Suprapubic skin (tissue), 3 donors: ENCODE measurements around the gene TAS1R3.

ENCODE experiments used
- CTCF ChIP-seq, 2 donors: fragments of 200-600 bp in 1 of 2; fragments of 450-650 bp in 1 of 2; sonication (generic) in 1 of 2; IDR thresholded peaks; one replicate each; pipeline ENCODE4 v1.5.1; 2016 to 2019; ENCODE audit warnings: antibody characterized with exemption in 2 of 2, mild to moderate bottlenecking in 1 of 2, moderate library complexity in 1 of 2
- POLR2AphosphoS5 ChIP-seq, 3 donors: sonication (generic); formaldehyde crosslinking; IDR thresholded peaks; one replicate each; pipeline ENCODE4 v1.6.1; 2017; ENCODE audit warnings: antibody characterized with exemption in 3 of 3

- no peak for TF ChIP-seq CTCF (IDR thresholded peaks at IDR 0.05)
- TF ChIP-seq POLR2AphosphoS5 (IDR thresholded peaks at IDR 0.05) = no peak
Observed at GRCh38 chr1:1298861-1299685, 32.0 kb upstream of the TAS1R3 start.
